Measurements from ENCODE around the gene GCSAM. TPM values are rescaled to one million over a fixed set of nuclear protein-coding genes. Genes with fewer than 3 reads are reported as not detected.

The GCSAM gene
- total and polyA plus RNA-seq, 2 donors, result 0.43 to 1.7 TPM

- DNase-seq (ENCODE audit: extremely low spot score), result no peak
- Histone ChIP-seq H3K27ac (ENCODE audit: low read depth) (no peak overlapping the region), H3K4me1 (ENCODE audit: insufficient read depth) (no peaks in the 10 kb centered on the region), H3K36me3 (ENCODE audit: insufficient read depth) (peaks cover 2% of the 10 kb centered on the region), H3K4me3 (ENCODE audit: low read depth, low read length) (no peak overlapping the region)
- WGBS, result 78% methylated on average over 1 of the region's 1 CpG
Observed at GRCh38 chr3:112136046-112136445, 3.0 kb upstream of the GCSAM start.

- Histone ChIP-seq H3K36me3 (ENCODE audit: insufficient read depth) (peaks cover 2% of the 10 kb centered on the region), H3K4me3 (ENCODE audit: low read depth, low read length) (no peak overlapping the region), H3K4me1 (ENCODE audit: insufficient read depth) (no peaks in the 10 kb centered on the region), H3K27ac (ENCODE audit: low read depth) (no peak overlapping the region)
- DNase-seq (ENCODE audit: extremely low spot score), result no peak
- WGBS, result 66% methylated on average over 8 of the region's 8 CpGs
Observed at GRCh38 chr3:112134335-112135124, 1.5 kb upstream of the GCSAM start.

GRCh38 chr3:112133626-112134334, 732 bp upstream of the GCSAM start:
- DNase-seq (ENCODE audit: extremely low spot score), result no peak
- Histone ChIP-seq H3K36me3 (ENCODE audit: insufficient read depth) (peaks cover 2% of the 10 kb centered on the region), H3K4me3 (ENCODE audit: low read depth, low read length) (no peak overlapping the region), H3K4me1 (ENCODE audit: insufficient read depth) (no peaks in the 10 kb centered on the region), H3K27ac (ENCODE audit: low read depth) (no peak overlapping the region)
- WGBS, result 76% methylated on average over 5 of the region's 5 CpGs

- H3K4me3 ChIP-seq (ENCODE audit: low read depth, low read length), result no peak overlapping the region
- no peak for DNase-seq (ENCODE audit: extremely low spot score)
- H3K27ac ChIP-seq (ENCODE audit: low read depth), result no peak overlapping the region
- H3K36me3 ChIP-seq (ENCODE audit: insufficient read depth), result peaks cover 2% of the 10 kb centered on the region
- WGBS, result 80% methylated on average over 1 of the region's 1 CpG
- H3K4me1 ChIP-seq (ENCODE audit: insufficient read depth), result no peaks in the 10 kb centered on the region
Observed at GRCh38 chr3:112132554-112132953, 494 bp downstream of the GCSAM start.

- Histone ChIP-seq H3K4me3 (ENCODE audit: low read depth, low read length) (no peak overlapping the region), H3K27ac (ENCODE audit: low read depth) (no peak overlapping the region), H3K36me3 (ENCODE audit: insufficient read depth) (peaks cover 2% of the 10 kb centered on the region), H3K4me1 (ENCODE audit: insufficient read depth) (no peaks in the 10 kb centered on the region)
- WGBS, result 92% methylated on average over 3 of the region's 3 CpGs
- no peak for DNase-seq (ENCODE audit: extremely low spot score)
Observed at GRCh38 chr3:112132088-112132487, 960 bp downstream of the GCSAM start.

GRCh38 chr3:112131111-112131510, 1.9 kb downstream of the GCSAM start:
- 95% methylated on average over 3 of the region's 3 CpGs for WGBS
- H3K4me1 ChIP-seq (ENCODE audit: insufficient read depth), result no peaks in the 10 kb centered on the region

GRCh38 chr3:112130638-112130993, 2.4 kb downstream of the GCSAM start:
- Histone ChIP-seq H3K27ac (ENCODE audit: low read depth) (no peak overlapping the region), H3K4me3 (ENCODE audit: low read depth, low read length) (no peak overlapping the region)
- 93% methylated on average over 3 of the region's 3 CpGs for WGBS

More at GRCh38 chr3:112131111-112131510, 1.9 kb downstream of the GCSAM start:
- Histone ChIP-seq H3K4me3 (ENCODE audit: low read depth, low read length) (no peak overlapping the region), H3K36me3 (ENCODE audit: insufficient read depth) (peaks cover 2% of the 10 kb centered on the region), H3K27ac (ENCODE audit: low read depth) (no peak overlapping the region)
- no peak for DNase-seq (ENCODE audit: extremely low spot score)

GRCh38 chr3:112129925-112130637, 3.0 kb downstream of the GCSAM start:
- Histone ChIP-seq H3K27ac (ENCODE audit: low read depth) (no peak overlapping the region), H3K36me3 (ENCODE audit: insufficient read depth) (peaks cover 2% of the 10 kb centered on the region), H3K4me3 (ENCODE audit: low read depth, low read length) (no peak overlapping the region), H3K4me1 (ENCODE audit: insufficient read depth) (no peaks in the 10 kb centered on the region)
- 93% methylated on average over 4 of the region's 4 CpGs for WGBS
- DNase-seq (ENCODE audit: extremely low spot score), result no peak

More at GRCh38 chr3:112130638-112130993, 2.4 kb downstream of the GCSAM start:
- H3K4me1 ChIP-seq (ENCODE audit: insufficient read depth), result no peaks in the 10 kb centered on the region
- peaks cover 2% of the 10 kb centered on the region for H3K36me3 ChIP-seq (ENCODE audit: insufficient read depth)
- DNase-seq (ENCODE audit: extremely low spot score), result no peak

GRCh38 chr3:112128843-112129727, 4.0 kb downstream of the GCSAM start:
- no peak for DNase-seq (ENCODE audit: extremely low spot score)
- no peaks in the 10 kb centered on the region for H3K4me1 ChIP-seq (ENCODE audit: insufficient read depth)
- H3K27ac ChIP-seq (ENCODE audit: low read depth), result no peak overlapping the region
- peaks cover 2% of the 10 kb centered on the region for H3K36me3 ChIP-seq (ENCODE audit: insufficient read depth)
- 55% methylated on average over 7 of the region's 7 CpGs for WGBS
- H3K4me3 ChIP-seq (ENCODE audit: low read depth, low read length), result no peak overlapping the region

GRCh38 chr3:112127522-112128494, 5.2 kb downstream of the GCSAM start:
- WGBS, result 78% methylated on average over 10 of the region's 10 CpGs
- no peak for DNase-seq (ENCODE audit: extremely low spot score)
- Histone ChIP-seq H3K36me3 (ENCODE audit: insufficient read depth) (peaks cover 2% of the 10 kb centered on the region), H3K4me1 (ENCODE audit: insufficient read depth) (no peaks in the 10 kb centered on the region), H3K27ac (ENCODE audit: low read depth) (no peak overlapping the region), H3K4me3 (ENCODE audit: low read depth, low read length) (no peak overlapping the region)

- DNase-seq (ENCODE audit: extremely low spot score), result no peak
- no peak overlapping the region for H3K27ac ChIP-seq (ENCODE audit: low read depth)
- 49% methylated on average over 1 of the region's 1 CpG for WGBS
- H3K4me3 ChIP-seq (ENCODE audit: low read depth, low read length), result no peak overlapping the region
- H3K36me3 ChIP-seq (ENCODE audit: insufficient read depth), result peaks cover 2% of the 10 kb centered on the region
- H3K4me1 ChIP-seq (ENCODE audit: insufficient read depth), result no peaks in the 10 kb centered on the region
Observed at GRCh38 chr3:112126511-112126911, 6.5 kb downstream of the GCSAM start.

GRCh38 chr3:112124907-112125607, 8.0 kb downstream of the GCSAM start:
- 76% methylated on average over 5 of the region's 5 CpGs for WGBS
- Histone ChIP-seq H3K4me1 (ENCODE audit: insufficient read depth) (no peaks in the 10 kb centered on the region), H3K4me3 (ENCODE audit: low read depth, low read length) (no peak overlapping the region), H3K27ac (ENCODE audit: low read depth) (no peak overlapping the region), H3K36me3 (ENCODE audit: insufficient read depth) (no peaks in the 10 kb centered on the region)
- no peak for DNase-seq (ENCODE audit: extremely low spot score)

Measured in urinary bladder (tissue), 4 donors.